DMS114 treated with DMSO at 0.1 percent for 48 hours (cell line): ENCODE results near the gene KRT75.

Source experiments
- DNase-seq: peaks from one replicate; lab custom pipeline; 2025; ENCODE audit not compliant: unreplicated experiment; lab: John Stamatoyannopoulos, UW

The KRT75 gene

DNA sequence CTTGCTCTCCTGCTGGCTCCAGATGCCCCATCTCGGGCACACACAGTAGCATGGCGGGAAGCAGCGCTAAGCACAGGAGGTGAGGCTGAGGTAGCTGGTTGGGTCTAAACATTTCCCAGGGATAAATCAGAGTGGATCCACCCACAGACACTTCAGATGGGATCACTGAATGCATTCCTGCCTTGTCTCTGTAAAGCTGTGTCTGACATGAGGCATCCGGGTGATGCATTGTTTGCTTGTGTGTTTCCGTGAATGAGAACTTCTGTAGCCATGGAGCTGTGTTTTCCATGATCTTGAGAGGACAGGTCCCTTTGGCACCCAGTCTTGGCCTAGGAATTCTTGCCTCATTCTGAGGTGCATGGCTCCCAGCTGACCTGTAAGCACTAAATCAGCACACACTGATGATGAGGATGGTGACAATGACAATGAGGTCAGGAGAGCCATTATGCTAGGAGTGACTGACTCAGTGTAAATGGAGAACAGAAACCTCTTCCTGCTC, 6.7 kb upstream of the KRT75 start:
- no peak for DNase-seq

DNA sequence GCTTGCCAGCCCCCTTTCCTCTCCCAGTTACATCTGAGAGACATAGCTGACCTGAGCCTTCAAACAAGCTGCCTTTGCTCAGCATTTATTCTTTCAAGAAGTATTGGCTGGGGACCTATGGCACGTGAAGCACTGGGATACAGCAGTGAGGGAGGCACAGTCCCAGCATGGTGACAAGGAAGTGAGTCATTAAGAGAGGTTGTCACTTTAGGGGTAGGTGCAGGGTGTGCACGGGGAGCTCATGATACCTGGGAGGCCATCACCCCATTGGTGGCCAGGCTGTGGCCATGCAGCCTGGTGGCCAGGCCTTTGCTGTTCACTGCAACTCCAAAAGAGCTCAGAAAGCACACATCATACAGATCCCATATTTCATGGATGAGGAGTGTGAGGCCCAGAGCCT, 5.7 kb upstream of the KRT75 start:
- no peak for DNase-seq

DNA sequence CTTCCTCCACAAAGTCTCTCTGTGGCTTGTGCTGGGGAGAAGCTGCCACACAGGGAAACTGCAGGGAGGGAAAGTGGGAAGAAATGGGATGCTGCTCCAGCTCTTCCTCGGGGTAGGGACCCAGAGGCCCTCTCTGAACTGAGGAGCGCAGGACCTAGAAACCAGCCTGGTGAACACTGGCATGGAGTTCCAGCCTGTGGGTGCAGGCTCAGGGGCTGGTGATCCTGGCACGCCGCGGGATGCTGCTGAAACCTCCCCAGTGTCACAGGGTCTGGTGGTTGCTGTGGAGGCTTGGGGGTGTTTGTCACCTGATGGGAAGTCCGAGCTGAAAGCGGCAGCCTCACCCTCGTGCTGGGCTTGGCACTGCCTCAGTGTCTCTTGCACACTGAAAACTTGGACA, 5.2 kb upstream of the KRT75 start:
- no peak for DNase-seq

DNA sequence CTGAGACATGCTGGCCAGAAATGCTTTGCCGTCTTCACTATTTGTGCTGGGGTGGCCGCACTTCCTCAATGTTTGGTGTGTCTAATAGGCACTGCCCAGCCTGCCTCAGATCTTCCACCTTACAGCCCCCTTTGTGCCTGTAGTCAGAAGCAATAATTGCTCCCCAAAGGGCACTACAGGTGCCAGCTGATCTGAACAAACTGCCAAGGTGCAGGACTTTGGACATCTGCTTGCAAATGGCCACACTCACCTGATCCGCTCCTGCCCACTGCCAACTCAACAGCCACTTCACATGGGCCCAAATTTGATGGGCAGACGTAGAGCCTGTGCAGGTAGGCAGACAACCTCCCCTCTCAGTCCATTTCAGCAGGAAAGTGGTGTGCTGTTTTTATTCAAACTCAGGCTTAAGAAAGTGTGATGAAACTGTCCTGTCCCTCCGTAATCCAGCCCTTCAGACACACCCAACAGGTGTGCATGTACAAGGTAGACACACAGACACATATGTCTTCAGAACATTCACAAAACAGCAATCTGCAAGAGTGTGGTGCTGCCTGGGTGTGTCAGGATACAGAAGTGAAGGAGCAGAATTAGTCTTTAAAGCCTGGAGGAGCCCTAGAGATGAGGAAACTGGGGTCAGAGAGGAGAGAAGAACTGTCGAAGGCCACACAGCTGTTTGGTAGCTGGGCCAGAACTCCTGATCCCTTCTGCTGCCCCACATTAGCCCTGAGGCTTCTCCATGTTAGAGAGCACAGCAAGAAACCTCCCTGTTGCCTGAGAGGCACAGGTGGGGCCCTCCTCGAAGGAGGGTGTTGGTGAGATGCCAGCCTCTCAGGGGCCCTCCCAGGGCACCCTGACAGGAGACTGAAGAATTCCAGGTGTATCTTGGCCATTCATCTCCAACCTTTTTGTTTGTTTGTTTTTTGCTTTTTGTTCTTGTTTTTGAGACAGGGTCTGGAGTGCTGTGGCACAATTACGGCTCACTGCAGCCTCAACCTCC, 4.4 kb upstream of the KRT75 start:
- no peak for DNase-seq

DNA sequence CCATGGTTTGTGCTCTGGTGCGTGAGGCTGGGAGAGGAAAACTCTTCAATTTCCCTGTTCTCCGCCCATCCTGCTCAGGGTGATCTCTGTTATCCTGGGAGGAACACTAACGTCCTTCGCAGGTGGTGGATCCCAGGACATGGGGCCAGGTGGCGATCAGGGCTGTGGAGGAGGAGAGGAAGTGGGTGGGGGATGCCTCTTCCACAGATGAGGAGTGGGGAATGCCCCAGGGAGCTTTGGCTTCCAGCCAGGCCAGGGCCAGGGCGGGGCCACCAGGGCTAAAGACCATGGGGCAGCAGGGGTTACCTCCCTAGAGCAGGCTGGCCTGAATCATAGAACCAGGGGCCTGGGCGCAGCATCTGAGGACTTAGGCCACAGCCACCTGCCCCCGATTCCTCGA, 3.3 kb upstream of the KRT75 start:
- no peak for DNase-seq

DNA sequence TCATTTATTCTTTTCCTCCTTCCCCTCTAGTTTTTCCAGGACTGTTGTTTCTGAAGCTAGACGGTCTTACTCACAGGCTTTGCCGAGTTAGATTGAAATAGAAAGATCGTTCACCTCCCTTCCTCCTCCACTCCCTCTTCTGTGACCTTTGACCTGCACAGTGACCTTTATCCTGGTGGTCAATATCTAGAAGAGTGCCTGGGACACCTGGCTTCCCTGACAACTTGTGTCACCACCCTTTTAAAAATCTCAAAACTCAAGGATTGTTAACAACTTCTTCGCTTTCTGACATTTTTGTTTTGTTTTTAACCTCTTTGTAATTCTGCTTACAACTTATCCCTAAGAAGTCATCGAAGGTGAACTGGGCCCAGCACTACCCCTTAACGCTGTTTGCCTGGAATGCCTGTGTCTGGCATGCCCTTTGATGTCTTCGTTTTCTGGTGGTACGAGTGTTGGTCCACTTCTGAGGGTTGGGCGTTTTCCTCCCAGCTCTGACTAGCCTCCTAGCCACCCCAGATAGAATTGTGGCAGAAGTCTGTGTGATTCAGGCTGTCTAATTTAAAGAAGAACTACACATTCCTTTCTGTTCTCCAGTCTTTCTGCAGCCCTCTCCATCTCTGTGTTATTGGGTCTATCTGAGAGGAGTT, 2.8 kb upstream of the KRT75 start:
- DNase-seq = no peak

DNA sequence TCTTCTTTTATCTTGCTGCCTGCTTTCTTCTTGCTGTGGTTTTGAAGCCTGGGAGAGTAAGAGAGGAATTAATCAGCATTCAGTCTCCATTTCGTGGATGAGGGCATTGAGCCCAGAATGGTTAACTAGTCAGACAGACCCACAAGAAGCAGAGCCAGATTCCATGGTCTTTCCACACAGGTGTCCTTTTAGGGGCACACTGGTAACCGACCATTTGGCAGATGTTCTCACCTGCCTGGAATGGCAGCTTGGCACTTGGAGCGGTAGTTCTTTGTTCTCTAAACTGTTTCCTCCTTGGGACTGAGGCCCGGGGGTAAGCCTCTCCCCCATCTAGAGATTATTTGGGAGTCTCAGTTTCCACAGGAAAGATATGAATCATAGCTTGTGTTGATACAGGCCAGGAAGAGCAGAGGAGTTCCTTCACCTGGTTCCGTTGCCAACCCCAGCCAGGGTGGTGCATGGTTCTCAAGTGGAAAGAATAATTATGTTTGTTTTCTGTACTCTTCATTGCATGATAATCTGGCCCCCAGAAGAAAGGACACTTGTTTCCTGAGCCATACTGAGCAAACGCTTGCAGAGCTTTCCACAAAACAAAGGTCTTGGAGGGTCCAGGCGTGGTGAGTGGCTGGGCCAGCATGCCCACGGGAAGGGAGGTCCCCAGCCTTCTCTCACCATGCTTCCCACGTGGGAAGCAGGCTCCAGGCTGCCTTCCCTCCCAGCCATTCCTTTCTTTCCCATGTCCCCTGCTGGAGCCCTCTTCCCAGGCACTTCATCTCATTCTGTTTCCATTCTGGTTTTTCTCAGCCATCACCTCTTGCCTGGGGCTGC, 2.0 kb upstream of the KRT75 start:
- DNase-seq = no peak

DNA sequence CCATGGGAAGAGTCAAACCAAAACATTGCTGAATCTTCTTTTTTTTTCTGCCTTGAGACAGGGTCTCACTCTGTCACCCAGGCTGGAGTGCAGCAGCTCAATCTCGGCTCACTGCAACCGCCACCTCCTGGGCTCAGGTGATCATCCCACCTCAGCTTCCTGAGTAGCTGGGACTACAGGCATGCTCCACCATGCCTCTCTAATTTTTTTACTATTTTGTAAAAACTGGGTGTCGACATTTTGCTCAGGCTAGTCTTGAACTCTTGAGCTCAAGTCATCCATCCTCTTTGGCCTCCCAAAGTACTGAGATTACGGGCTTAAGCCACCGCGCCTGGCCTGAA, 1.5 kb upstream of the KRT75 start:
- DNase-seq = no peak

DNA sequence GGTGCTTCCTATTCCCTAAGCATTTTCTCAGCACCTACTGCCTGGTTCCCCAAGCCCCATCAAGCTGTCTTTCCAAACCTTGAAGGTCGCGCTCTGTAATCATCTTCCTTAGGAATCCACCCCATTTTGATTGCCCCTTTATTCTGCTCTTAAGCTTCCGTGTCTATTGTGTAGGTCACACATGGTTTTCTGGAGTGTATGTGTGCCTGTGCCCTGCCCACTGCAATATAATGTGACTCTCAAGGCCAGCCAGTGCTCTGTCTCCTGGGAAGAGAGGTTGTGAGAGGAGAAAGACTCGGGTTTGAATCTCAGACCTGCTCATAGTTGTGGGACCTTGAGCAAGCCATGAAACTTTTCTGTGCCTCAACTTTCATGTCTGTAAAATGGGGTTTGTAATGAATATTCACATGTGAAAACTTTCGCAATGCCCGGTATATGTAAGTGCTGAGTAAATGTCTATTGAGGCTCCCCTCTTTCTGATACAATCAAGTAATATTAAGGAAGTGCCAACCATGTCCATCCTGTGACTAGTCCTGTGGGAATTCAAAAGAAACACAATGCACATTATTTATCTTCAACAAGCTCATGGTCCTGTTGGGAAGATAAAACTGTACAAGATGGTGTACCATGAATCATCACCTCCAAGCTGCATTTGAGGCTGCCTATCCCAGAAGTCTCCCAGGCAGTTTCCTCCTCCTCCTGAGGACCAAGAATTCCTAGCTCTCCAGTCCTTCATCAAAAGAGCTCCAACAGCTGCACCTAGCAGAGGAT, 774 bp upstream of the KRT75 start:
- DNase-seq = no peak

DNA sequence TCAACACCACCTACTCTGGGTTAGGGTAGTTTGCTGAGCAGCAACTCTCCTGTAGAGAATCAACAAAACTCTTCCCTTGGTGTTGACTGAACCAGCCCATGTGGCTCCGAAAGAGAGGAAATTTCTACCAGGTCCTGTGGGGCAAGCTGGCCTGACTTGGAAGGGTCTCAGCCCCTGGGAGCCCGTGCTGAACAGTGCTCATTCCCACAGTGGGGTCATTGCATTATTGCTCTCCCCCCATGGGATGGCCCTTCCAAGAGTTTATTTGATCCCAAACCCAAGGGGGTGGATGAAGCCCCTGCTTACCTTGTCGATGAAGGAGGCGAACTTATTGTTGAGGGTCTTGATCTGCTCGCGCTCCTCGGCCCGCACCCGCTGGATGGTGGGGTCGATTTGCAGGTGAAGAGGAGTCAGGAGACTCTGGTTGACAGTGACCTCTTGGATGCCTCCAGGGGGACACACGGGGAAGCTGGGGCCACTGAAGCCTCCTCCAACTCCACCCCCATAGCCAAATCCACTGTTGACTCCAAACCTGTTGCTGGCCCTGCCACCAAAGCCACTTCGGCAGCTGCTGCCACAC, 580 bp downstream of the KRT75 start:
- no peak for DNase-seq

DNA sequence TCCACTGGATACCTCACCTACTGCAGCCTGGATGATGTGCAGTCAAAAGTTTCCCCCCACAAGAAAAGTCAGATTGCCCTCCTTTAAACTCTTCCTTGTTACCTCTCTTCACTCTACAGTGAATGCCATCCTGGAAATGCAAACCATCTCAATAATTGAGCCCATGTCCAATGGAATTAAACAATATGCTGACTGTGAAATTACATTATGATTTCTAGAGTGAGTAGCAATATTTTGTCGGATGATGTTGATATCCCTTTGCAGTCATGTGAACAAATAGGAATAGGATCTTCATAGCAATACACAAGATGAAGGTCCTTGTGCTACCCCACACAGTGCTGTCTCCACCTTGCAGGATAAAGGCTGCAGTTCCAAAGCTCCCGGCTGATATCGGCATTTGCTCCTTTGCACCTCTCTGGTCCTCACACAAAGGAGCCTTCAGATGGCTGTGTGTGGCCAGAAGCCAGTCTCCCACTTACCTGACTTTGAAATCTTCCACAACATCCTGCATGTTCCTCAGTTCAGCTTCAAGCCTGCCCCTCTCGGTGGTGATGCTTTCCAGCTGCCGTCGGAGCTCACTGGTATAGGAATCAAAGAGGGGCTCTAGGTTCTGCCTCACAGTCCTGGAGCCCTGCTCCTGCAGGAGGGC, 1.5 kb downstream of the KRT75 start:
- no peak for DNase-seq

DNA sequence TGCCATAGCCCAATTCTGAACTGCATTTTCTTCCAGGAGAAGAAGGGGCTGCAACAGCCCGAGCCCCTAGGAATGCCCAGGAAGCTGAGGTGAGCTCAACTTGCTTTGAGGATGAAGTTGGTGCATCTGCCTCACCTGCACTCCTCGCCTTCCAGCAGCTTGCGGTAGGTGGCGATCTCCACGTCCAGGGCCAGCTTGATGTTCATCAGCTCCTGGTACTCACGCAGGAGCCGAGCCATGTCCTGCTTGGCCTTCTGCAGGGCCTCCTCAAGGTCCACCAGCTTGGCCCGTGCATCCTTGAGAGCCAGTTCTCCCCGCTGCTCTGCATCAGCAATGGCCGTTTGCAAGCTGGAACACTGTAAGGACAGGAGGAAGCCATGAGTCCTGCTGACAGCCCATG, 6.0 kb downstream of the KRT75 start:
- DNase-seq = no peak

DNA sequence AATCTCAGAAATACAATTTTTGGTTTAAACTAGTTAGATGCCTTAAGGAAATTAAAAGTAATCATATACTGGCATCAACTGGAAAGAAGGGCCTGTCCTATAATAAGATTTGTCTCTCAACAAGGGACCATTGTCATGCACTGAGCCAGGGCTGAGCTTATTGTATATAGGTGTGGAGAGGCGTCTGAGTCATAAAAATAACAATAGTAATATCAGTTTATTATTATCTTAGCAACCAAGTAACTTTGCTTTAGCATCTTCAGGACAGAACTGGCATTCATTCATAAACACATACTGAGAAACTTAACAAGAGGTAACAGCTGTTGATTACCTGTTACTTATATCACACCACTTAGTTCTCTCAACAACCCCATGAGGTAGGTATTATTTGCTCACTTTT, 7.1 kb downstream of the KRT75 start:
- no peak for DNase-seq

DNA sequence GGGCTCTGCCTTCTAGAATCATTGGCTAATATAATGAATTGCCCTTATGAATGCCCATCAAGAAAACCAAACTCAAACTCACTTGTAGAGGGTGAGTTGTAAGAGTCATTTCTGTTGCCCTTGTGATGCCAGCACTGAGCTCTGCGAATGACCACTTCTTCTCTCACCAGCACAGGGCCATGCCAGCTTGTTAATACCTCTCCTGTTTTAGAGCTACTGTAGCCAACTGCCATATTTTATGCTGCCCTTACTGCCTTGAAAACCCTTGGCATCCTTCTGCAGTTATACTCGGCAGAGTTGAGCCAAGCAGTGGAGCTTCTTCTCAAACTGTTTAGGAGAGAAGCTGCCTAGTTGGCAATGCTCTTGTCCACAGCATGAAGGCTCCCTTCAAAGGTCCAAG, 8.1 kb downstream of the KRT75 start:
- no peak for DNase-seq

DNA sequence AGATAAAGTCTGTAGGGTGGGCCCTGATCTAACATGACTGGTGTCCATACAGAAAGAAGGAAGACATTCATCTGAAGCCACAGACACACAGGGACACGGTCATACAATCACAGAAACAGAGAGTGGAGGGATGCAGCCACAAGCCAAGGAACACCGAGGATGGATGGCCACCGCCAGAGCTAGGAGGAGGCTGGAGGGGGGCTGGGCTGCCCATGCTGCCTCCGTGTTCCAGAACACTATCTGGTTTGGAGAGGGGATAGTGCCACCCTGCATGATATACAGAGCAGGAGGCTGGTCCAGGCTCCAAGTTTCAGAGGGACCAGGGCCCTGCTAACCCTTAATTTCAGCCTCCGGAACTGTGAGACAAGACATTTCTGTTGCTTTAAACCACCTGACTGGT, 8.7 kb downstream of the KRT75 start:
- DNase-seq = no peak

DNA sequence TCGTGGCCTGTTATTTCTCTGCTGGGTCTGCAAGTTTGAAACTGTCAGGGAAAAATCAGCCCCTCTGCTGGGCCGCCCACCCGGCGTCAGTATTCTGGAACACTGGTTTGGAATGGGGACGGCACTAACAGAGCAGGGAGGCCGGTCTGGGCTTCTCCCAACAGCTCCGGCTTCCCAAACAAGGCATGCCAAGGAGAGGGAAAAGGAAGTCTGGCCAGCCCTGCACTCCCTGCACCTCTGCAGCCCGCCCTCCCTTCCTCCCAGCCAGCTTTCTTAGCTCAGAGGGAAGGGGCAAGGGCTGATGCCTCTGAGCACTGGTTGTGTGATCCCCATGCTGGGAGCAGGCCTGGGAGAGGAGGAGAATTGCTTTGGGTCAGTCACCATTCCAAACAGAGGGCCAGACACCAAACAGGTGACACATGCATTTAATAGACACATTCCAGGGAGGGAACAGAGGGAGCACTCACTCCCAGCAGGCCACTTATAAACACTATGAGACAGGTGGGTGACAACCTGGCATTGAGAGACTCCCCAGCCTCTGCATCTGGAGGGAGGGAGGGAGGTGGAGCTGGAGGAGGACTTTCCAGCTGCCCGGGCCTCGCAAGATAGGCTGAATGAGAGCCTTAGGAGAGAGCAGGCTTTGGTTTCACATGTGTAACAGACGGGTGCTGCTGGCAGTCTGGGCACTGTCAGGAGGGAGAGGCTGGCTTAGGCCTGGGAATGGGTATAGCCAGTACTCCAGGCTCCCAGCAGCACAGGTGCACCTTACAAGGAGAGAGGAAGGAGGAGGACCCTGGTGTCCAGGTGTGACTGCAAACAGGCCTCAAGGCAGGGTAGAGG, 10.3 kb downstream of the KRT75 start:
- DNase-seq = no peak

DNA sequence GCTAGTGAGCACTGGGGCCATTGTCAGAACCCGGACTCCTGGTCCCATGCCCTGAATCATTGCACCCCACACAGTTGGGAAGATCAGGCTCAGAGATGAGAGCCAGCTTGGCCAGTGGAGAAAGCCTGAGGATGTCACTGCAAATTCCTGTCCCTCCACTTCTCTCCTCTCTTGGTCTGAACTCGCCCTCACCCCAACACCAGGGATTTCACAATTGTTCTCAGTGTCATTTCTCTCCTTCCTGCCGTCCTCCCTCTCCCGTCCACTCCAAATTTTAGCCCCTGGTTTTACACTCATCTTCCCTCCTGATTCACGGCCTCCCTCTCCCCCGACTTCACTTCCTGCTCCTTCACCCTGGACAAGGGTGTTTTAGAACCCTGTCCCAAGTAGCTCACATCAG, 11.1 kb downstream of the KRT75 start:
- DNase-seq = no peak

DNA sequence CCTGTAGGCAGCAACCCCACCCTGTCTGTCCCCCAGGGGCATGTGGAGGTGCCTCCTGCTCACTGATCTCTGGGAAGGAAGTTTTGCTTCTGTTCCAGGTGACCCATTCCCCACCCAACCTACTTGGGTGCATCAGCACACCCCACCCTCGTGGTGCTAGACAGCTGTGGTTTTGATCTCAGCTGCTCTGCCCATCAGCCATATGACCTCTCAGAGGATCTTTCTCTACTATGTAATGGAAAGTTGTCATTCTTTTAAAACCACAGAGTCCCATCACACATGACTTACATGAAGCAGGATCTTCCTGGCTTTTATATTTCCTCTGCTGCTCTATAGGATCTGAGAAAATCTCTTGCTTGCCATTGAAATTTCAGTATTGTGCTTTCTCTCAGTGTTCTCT, 14.5 kb downstream of the KRT75 start:
- no peak for DNase-seq

DNA sequence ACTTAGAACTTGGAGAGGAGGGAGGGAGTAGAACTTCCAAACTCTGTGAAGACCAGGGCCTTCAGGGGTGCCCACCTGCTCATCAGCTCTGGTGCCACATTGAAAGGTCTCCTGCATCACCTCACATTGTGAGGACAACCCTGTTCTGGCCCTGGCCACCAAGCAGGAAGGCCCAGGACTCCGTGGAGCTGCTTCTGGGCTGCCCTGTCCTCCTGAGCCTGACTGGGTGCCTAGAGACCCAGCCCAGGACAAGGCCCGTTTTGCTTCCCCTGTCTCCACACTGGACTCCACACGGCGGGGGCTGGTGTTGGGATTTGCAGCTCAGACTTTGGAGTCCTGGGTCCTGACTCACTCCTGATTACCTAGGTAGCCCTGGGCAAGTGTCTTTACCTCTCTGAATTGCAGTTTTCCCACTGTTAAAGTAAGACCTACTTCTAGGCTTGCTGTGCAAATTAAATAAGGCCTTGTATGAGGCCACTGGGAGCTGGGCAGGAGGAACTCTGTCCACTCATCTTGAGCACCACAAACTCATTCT, 15.5 kb downstream of the KRT75 start:
- no peak for DNase-seq
